Uterus (tissue), 2 donors: ENCODE data around the gene TIMMDC1.

Experiments
- CTCF ChIP-seq, 4 experiments: fragments of 200-600 bp in 2 of 4; fragments of 450-650 bp in 2 of 4; sonication (generic) in 2 of 4; IDR thresholded peaks; one replicate each; pipeline ENCODE4 v1.5.1; 2016 to 2019; ENCODE audit warnings: antibody characterized with exemption in 4 of 4, mild to moderate bottlenecking in 2 of 4, moderate library complexity in 1 of 4
- POLR2A ChIP-seq, 2 donors: fragments of 450-650 bp; IDR thresholded peaks; one replicate each; pipeline ENCODE4 v1.6.1; 2016; ENCODE audit warnings: antibody characterized with exemption in 2 of 2, mild to moderate bottlenecking in 1 of 2, moderate library complexity in 1 of 2

GRCh38 chr3:119559441-119559963 lies 61.2 kb downstream of the TIMMDC1 start, which contains the start of gene CD80:
- TF ChIP-seq CTCF (IDR thresholded peaks at IDR 0.05), result no peak
- no peak for TF ChIP-seq POLR2A (IDR thresholded peaks at IDR 0.05)
